ENCODE data around the gene MCC. TPM values are rescaled to one million over a fixed set of nuclear protein-coding genes. Genes with fewer than 3 reads are reported as not detected.

Gene MCC
- total and polyA plus RNA-seq, 2 donors from 2014 or later, result 2.4 to 20.6 TPM

DNA sequence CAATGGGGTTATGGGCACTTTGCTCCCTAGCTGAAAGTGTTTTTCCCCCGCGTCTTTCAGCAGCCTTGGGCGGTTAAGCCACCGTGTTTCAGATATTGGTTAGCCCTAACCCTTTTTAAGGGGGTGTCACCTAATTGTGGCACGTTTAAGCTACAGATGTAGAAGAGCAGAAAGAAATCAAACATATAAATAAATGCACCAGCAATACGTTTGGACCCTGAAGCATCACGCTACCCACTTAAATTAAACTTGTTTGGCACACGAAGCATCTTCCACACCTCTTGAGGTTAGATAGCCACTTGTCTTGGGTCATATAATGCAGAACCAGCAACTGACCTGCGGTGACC, 26.0 kb upstream of the MCC start:
- intact Hi-C loops (cut with DNase I), result no loop called here
- DNase-seq (peak in 2 of 5 donors; percentile 25 to 40), FAIRE-seq (no peak)
- Histone ChIP-seq H3K27ac (ENCODE audit: low read depth in 2 of 2, low read length in 2 of 2) (peak overlapping the region; percentile 91 to 94), H3K36me3 (ENCODE audit: control insufficient read depth in 2 of 3, insufficient read depth in 3 of 3, low read length in 3 of 3) (no peaks in the 10 kb centered on the region), H3K9ac (ENCODE audit: low read length in 3 of 3) (peak overlapping the region; percentile 76 to 94 (median 82)), H3K9me3 (ENCODE audit: control insufficient read depth in 2 of 3, insufficient read depth in 1 of 3, low read length in 3 of 3) (no peaks in the 10 kb centered on the region), H3K4me1 (ENCODE audit: control insufficient read depth in 2 of 3, insufficient read depth in 2 of 3, low read depth in 1 of 3, low read length in 3 of 3) (peaks cover 0 to 6% (median 2%) of the 10 kb centered on the region in 3 donors), H3K27me3 (ENCODE audit: control insufficient read depth, insufficient read depth, low read length) (no peaks in the 10 kb centered on the region), H3K4me3 (ENCODE audit: low read length in 3 of 3) (peak overlapping the region; percentile 81 to 86 (median 81))
- TF ChIP-seq, protein P1, sequence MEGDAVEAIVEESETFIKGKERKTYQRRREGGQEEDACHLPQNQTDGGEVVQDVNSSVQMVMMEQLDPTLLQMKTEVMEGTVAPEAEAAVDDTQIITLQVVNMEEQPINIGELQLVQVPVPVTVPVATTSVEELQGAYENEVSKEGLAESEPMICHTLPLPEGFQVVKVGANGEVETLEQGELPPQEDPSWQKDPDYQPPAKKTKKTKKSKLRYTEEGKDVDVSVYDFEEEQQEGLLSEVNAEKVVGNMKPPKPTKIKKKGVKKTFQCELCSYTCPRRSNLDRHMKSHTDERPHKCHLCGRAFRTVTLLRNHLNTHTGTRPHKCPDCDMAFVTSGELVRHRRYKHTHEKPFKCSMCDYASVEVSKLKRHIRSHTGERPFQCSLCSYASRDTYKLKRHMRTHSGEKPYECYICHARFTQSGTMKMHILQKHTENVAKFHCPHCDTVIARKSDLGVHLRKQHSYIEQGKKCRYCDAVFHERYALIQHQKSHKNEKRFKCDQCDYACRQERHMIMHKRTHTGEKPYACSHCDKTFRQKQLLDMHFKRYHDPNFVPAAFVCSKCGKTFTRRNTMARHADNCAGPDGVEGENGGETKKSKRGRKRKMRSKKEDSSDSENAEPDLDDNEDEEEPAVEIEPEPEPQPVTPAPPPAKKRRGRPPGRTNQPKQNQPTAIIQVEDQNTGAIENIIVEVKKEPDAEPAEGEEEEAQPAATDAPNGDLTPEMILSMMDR (IDR thresholded peaks at IDR 0.05; ENCODE audit: borderline replicate concordance, extremely low read depth, insufficient read depth), result no peak

DNA sequence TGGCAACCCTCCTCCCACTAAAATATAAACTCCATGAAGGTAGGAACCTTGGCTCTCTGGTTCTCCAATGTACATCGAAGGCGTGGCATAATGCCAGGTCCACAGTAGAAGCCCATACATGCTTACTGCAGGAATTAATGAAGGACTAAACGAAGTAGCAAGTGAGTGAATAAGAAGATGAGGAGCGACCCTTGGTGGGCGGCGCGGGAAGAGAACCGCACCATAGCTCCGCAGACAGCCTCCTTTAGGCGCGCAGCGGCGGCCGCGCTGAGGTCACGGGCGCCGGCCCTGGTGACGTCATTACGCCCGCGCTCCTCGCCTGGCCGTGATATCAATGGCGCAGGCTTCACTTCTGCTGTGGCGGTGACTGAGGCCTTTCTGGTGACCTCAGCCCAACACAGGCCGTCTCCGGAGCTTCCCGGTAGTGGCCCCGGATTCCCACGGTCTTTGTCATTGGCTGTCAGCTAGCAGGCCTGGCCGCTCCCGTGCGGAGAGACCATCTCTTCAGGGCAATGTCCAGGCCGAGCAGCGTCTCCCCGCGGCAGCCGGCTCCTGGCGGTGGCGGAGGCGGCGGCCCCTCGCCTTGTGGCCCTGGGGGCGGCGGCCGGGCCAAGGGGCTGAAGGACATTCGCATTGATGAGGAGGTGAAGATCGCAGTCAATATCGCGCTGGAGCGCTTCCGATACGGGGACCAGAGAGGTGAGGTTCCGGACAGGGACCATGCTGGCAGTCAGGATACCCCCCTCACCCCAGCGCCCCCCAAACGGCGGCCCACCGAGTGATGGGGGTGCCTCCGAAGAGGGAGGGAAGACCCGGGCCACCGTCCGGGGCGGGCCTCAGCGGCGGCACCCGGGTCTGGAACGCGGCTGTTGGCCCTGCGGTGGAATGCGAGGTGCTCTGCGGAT, 25.4 kb upstream of the MCC start, which contains the start of gene YTHDC2:
Gene YTHDC2, plus strand, starts transcription at position 311 of the 905 bp plus-strand sequence. Its CDS starts 202 bp downstream, at position 513.
- no peak for FAIRE-seq

DNA sequence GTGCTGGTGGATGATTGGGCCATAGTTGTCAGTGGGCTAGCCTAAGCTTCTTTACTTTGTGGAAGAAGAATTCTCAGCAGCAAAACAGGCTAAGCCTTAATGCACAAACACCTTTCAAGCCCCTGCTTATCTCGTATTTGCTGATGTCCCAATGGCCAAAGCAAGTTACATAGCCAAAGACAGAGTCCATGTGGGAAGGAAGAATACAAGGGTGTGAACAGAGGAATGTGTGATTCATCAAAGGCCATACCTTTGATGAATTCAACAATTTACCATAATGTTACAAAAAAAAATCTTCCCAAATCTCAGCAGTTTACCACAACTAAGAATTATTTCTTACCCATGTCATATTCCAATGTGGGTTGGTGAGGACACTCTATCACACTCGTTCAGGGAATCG, 24.1 kb upstream of the MCC start:
- Histone ChIP-seq H3K36me3 (ENCODE audit: control insufficient read depth in 2 of 3, insufficient read depth in 3 of 3, low read length in 3 of 3) (no peaks in the 10 kb centered on the region), H3K4me3 (ENCODE audit: low read length in 3 of 3) (no peak overlapping the region), H3K4me1 (ENCODE audit: control insufficient read depth in 2 of 3, insufficient read depth in 2 of 3, low read depth in 1 of 3, low read length in 3 of 3) (peaks cover 0 to 6% (median 2%) of the 10 kb centered on the region in 3 donors), H3K9ac (ENCODE audit: low read length in 3 of 3) (no peak overlapping the region), H3K27ac (ENCODE audit: low read depth in 2 of 2, low read length in 2 of 2) (no peak overlapping the region), H3K27me3 (ENCODE audit: control insufficient read depth, insufficient read depth, low read length) (no peaks in the 10 kb centered on the region), H3K9me3 (ENCODE audit: control insufficient read depth in 2 of 3, insufficient read depth in 1 of 3, low read length in 3 of 3) (no peaks in the 10 kb centered on the region)
- DNase-seq, result no peak
- intact Hi-C loops (cut with DNase I), result no loop called here
- FAIRE-seq, result no peak
- TF ChIP-seq, protein P1 (IDR thresholded peaks at IDR 0.05; ENCODE audit: borderline replicate concordance, extremely low read depth, insufficient read depth), result no peak

More for the DNA sequence above, 25.4 kb upstream of the MCC start, which contains the start of gene YTHDC2:
- Histone ChIP-seq H3K9ac (ENCODE audit: low read length in 3 of 3) (peak within 1 kb of the TSS; percentile 76 to 94 (median 82)), H3K4me1 (ENCODE audit: control insufficient read depth in 2 of 3, insufficient read depth in 2 of 3, low read depth in 1 of 3, low read length in 3 of 3) (peaks cover 0 to 6% (median 2%) of the 10 kb centered on the region in 3 donors), H3K36me3 (ENCODE audit: control insufficient read depth in 2 of 3, insufficient read depth in 3 of 3, low read length in 3 of 3) (no peaks in the 10 kb centered on the region), H3K27ac (ENCODE audit: low read depth in 2 of 2, low read length in 2 of 2) (peak within 1 kb of the TSS; percentile 91 to 94), H3K27me3 (ENCODE audit: control insufficient read depth, insufficient read depth, low read length) (no peaks in the 10 kb centered on the region), H3K9me3 (ENCODE audit: control insufficient read depth in 2 of 3, insufficient read depth in 1 of 3, low read length in 3 of 3) (no peaks in the 10 kb centered on the region), H3K4me3 (ENCODE audit: low read length in 3 of 3) (peak within 1 kb of the TSS; percentile 81 to 86 (median 81))
- intact Hi-C loops (cut with DNase I), result no loop called here
- TF ChIP-seq, protein P1 (IDR thresholded peaks at IDR 0.05; ENCODE audit: borderline replicate concordance, extremely low read depth, insufficient read depth), result no peak
- peak; percentile 92 to 95 (median 94) for DNase-seq

Data from kidney (tissue), 14 donors.